ENCODE data around the gene VASP.

VASP gene

GRCh38 chr19:45469945-45470761 lies 37.1 kb upstream of the VASP start:
- Histone ChIP-seq H3K27me3 (ENCODE audit: low read depth, low read length) (peaks cover 28% of the 10 kb centered on the region), H3K27ac (ENCODE audit: low read length) (no peak overlapping the region), H3K9me3 (ENCODE audit: insufficient read depth, low read length) (no peaks in the 10 kb centered on the region), H3K4me1 (ENCODE audit: low read length) (peaks cover 18% of the 10 kb centered on the region), H3K4me2 (ENCODE audit: low read length) (peak overlapping the region; percentile 88), H3K36me3 (replicated peaks; ENCODE audit: low read depth, low read length) (no peaks in the 10 kb centered on the region), H3K9ac (ENCODE audit: low read length) (peak overlapping the region; percentile 62), H3K4me3 (ENCODE audit: low read length) (peak overlapping the region; percentile 81), H2AFZ (ENCODE audit: low read depth, low read length) (peak overlapping the region; percentile 27; the same call in 1 of the 2 replicates), H3K79me2 (ENCODE audit: low read length) (no peaks in the 10 kb centered on the region), H4K20me1 (ENCODE audit: insufficient read depth, low read length) (peaks cover 7% of the 10 kb centered on the region; the same call in 1 of the 2 replicates)
- no peak for TF ChIP-seq EZH2phosphoT487 (IDR thresholded peaks at IDR 0.05; ENCODE audit: low read depth)
- TF ChIP-seq CTCF (IDR thresholded peaks at IDR 0.05; ENCODE audit: low read depth, low read length) = no peak

- H3K9ac ChIP-seq (ENCODE audit: low read length) = no peak overlapping the region
- peaks cover 29% of the 10 kb centered on the region for H3K27me3 ChIP-seq (ENCODE audit: low read depth, low read length)
- H3K27ac ChIP-seq (ENCODE audit: low read length) = no peak overlapping the region
- H3K79me2 ChIP-seq (ENCODE audit: low read length) = no peaks in the 10 kb centered on the region
- peaks cover 18% of the 10 kb centered on the region for H3K4me1 ChIP-seq (ENCODE audit: low read length)
- no peak overlapping the region for H3K4me2 ChIP-seq (ENCODE audit: low read length)
- TF ChIP-seq CTCF (IDR thresholded peaks at IDR 0.05; ENCODE audit: low read depth, low read length) (no peak), EZH2phosphoT487 (IDR thresholded peaks at IDR 0.05; ENCODE audit: low read depth) (no peak)
- H2AFZ ChIP-seq (ENCODE audit: low read depth, low read length) = no peak overlapping the region
- H3K36me3 ChIP-seq (replicated peaks; ENCODE audit: low read depth, low read length) = no peaks in the 10 kb centered on the region
- no peaks in the 10 kb centered on the region for H3K9me3 ChIP-seq (ENCODE audit: insufficient read depth, low read length)
- H4K20me1 ChIP-seq (ENCODE audit: insufficient read depth, low read length) = peaks cover 7% of the 10 kb centered on the region; the same call in 1 of the 2 replicates
- no peak overlapping the region for H3K4me3 ChIP-seq (ENCODE audit: low read length)
These were observed 36.6 kb upstream of the VASP start for GRCh38 chr19:45470762-45471081.

- TF ChIP-seq EZH2phosphoT487 (IDR thresholded peaks at IDR 0.05; ENCODE audit: low read depth) = no peak
- TF ChIP-seq CTCF (IDR thresholded peaks at IDR 0.05; ENCODE audit: low read depth, low read length) = no peak
- Histone ChIP-seq H3K27me3 (ENCODE audit: low read depth, low read length) (peaks cover 33% of the 10 kb centered on the region), H3K4me2 (ENCODE audit: low read length) (no peak overlapping the region), H3K9me3 (ENCODE audit: insufficient read depth, low read length) (no peaks in the 10 kb centered on the region), H2AFZ (ENCODE audit: low read depth, low read length) (no peak overlapping the region), H3K4me3 (ENCODE audit: low read length) (no peak overlapping the region), H3K36me3 (replicated peaks; ENCODE audit: low read depth, low read length) (no peaks in the 10 kb centered on the region), H3K9ac (ENCODE audit: low read length) (no peak overlapping the region), H4K20me1 (ENCODE audit: insufficient read depth, low read length) (peaks cover 7% of the 10 kb centered on the region; the same call in 1 of the 2 replicates), H3K4me1 (ENCODE audit: low read length) (peaks cover 18% of the 10 kb centered on the region), H3K79me2 (ENCODE audit: low read length) (no peaks in the 10 kb centered on the region), H3K27ac (ENCODE audit: low read length) (no peak overlapping the region)
These were observed 36.0 kb upstream of the VASP start for GRCh38 chr19:45471111-45471930.

- peaks cover 7% of the 10 kb centered on the region; the same call in 1 of the 2 replicates for H4K20me1 ChIP-seq (ENCODE audit: insufficient read depth, low read length)
These were observed 35.2 kb upstream of the VASP start for GRCh38 chr19:45471931-45472562.

More at GRCh38 chr19:45471931-45472562, 35.2 kb upstream of the VASP start:
- Histone ChIP-seq H2AFZ (ENCODE audit: low read depth, low read length) (no peak overlapping the region), H3K4me2 (ENCODE audit: low read length) (no peak overlapping the region), H3K4me3 (ENCODE audit: low read length) (no peak overlapping the region), H3K27me3 (ENCODE audit: low read depth, low read length) (peaks cover 34% of the 10 kb centered on the region), H3K79me2 (ENCODE audit: low read length) (no peaks in the 10 kb centered on the region), H3K27ac (ENCODE audit: low read length) (no peak overlapping the region), H3K9me3 (ENCODE audit: insufficient read depth, low read length) (no peaks in the 10 kb centered on the region), H3K4me1 (ENCODE audit: low read length) (peaks cover 17% of the 10 kb centered on the region), H3K9ac (ENCODE audit: low read length) (no peak overlapping the region), H3K36me3 (replicated peaks; ENCODE audit: low read depth, low read length) (no peaks in the 10 kb centered on the region)
- TF ChIP-seq EZH2phosphoT487 (IDR thresholded peaks at IDR 0.05; ENCODE audit: low read depth) (no peak), CTCF (IDR thresholded peaks at IDR 0.05; ENCODE audit: low read depth, low read length) (no peak)

All from OCI-LY3 (cell line).